Measurements from ENCODE around the gene STOX2.
A peak's percentile ranks its signal among the peaks of the same experiment; 100 is the strongest.

Gene STOX2

GRCh38 chr4:183966371-183966770, 61.3 kb downstream of the STOX2 start:
- WGBS (ENCODE audit: extremely low coverage, insufficient coverage, insufficient read length) = no CpG with 5 or more reads among the region's 8 CpGs
- H4K91ac ChIP-seq (ENCODE audit: low read depth, low read length) = no peak overlapping the region
- H3K14ac ChIP-seq (ENCODE audit: low read length) = no peak overlapping the region
- no peaks in the 10 kb centered on the region for H3K79me2 ChIP-seq (ENCODE audit: control insufficient read depth, insufficient read depth, low read length, poor library complexity)
- no peak overlapping the region for H3K23ac ChIP-seq (ENCODE audit: low read length)
- H3K79me1 ChIP-seq (ENCODE audit: low read length) = no peaks in the 10 kb centered on the region
- H3K4me3 ChIP-seq (ENCODE audit: low read depth, low read length) = no peak overlapping the region
- DNase-seq = no peak
- no peak overlapping the region for H2BK12ac ChIP-seq (ENCODE audit: low read length)
- no peak overlapping the region for H2AK5ac ChIP-seq (ENCODE audit: low read length)
- H2BK120ac ChIP-seq (ENCODE audit: insufficient read depth, low read length, poor library complexity) = no peak overlapping the region
- no peak overlapping the region for H3K9ac ChIP-seq (ENCODE audit: low read length)
- H3K18ac ChIP-seq (ENCODE audit: low read length) = no peak overlapping the region
- H2BK5ac ChIP-seq (ENCODE audit: low read depth, low read length, poor library complexity) = no peak overlapping the region
- no peaks in the 10 kb centered on the region for H3K4me1 ChIP-seq (ENCODE audit: control insufficient read depth in 1 of 2, insufficient read depth in 2 of 2, low read length in 2 of 2)
- no peak overlapping the region for H3K27ac ChIP-seq (ENCODE audit: low read depth, low read length)
- no peak overlapping the region for H3K4me2 ChIP-seq (ENCODE audit: low read length)
- H3K36me3 ChIP-seq (ENCODE audit: control insufficient read depth in 1 of 2, insufficient read depth in 2 of 2, low read length in 2 of 2) = no peaks in the 10 kb centered on the region
- H4K8ac ChIP-seq (ENCODE audit: low read depth, low read length) = no peak overlapping the region
- no peaks in the 10 kb centered on the region for H3K27me3 ChIP-seq (ENCODE audit: insufficient read depth, low read length)
- no peaks in the 10 kb centered on the region for H3K9me3 ChIP-seq (ENCODE audit: insufficient read depth, low read depth, low read length)
- no peak overlapping the region for H3K4ac ChIP-seq (ENCODE audit: low read depth, low read length)
- no peak overlapping the region for H4K12ac ChIP-seq (ENCODE audit: low read depth, low read length)
- no peak overlapping the region for H2AFZ ChIP-seq (ENCODE audit: insufficient read depth, low read length, poor library complexity)

GRCh38 chr4:183967266-183967665, 62.2 kb downstream of the STOX2 start:
- Histone ChIP-seq H3K4me1 (ENCODE audit: control insufficient read depth in 1 of 2, insufficient read depth in 2 of 2, low read length in 2 of 2) (no peaks in the 10 kb centered on the region), H4K12ac (ENCODE audit: low read depth, low read length) (no peak overlapping the region), H3K9me3 (ENCODE audit: insufficient read depth, low read depth, low read length) (no peaks in the 10 kb centered on the region), H2AFZ (ENCODE audit: insufficient read depth, low read length, poor library complexity) (no peak overlapping the region), H3K9ac (ENCODE audit: low read length) (no peak overlapping the region), H4K91ac (ENCODE audit: low read depth, low read length) (no peak overlapping the region), H3K36me3 (ENCODE audit: control insufficient read depth in 1 of 2, insufficient read depth in 2 of 2, low read length in 2 of 2) (no peaks in the 10 kb centered on the region), H4K8ac (ENCODE audit: low read depth, low read length) (no peak overlapping the region), H3K27ac (ENCODE audit: low read depth, low read length) (no peak overlapping the region), H3K4me2 (ENCODE audit: low read length) (no peak overlapping the region), H3K4me3 (ENCODE audit: low read depth, low read length) (no peak overlapping the region), H2BK12ac (ENCODE audit: low read length) (no peak overlapping the region), H3K79me2 (ENCODE audit: control insufficient read depth, insufficient read depth, low read length, poor library complexity) (no peaks in the 10 kb centered on the region), H3K27me3 (ENCODE audit: insufficient read depth, low read length) (no peaks in the 10 kb centered on the region), H2AK5ac (ENCODE audit: low read length) (no peak overlapping the region), H3K79me1 (ENCODE audit: low read length) (no peaks in the 10 kb centered on the region), H3K4ac (ENCODE audit: low read depth, low read length) (no peak overlapping the region), H2BK120ac (ENCODE audit: insufficient read depth, low read length, poor library complexity) (no peak overlapping the region), H3K18ac (ENCODE audit: low read length) (no peak overlapping the region), H3K23ac (ENCODE audit: low read length) (no peak overlapping the region), H3K14ac (ENCODE audit: low read length) (no peak overlapping the region), H2BK5ac (ENCODE audit: low read depth, low read length, poor library complexity) (no peak overlapping the region)
- WGBS (ENCODE audit: extremely low coverage, insufficient coverage, insufficient read length) = 100% methylated on average over 2 of the region's 11 CpGs
- DNase-seq = no peak

- no peak overlapping the region for H3K14ac ChIP-seq (ENCODE audit: low read length)
- no peaks in the 10 kb centered on the region for H3K27me3 ChIP-seq (ENCODE audit: insufficient read depth, low read length)
- H3K4me2 ChIP-seq (ENCODE audit: low read length) = no peak overlapping the region
- no peaks in the 10 kb centered on the region for H3K79me1 ChIP-seq (ENCODE audit: low read length)
- no peaks in the 10 kb centered on the region for H3K36me3 ChIP-seq (ENCODE audit: control insufficient read depth in 1 of 2, insufficient read depth in 2 of 2, low read length in 2 of 2)
- H2BK120ac ChIP-seq (ENCODE audit: insufficient read depth, low read length, poor library complexity) = no peak overlapping the region
- H4K8ac ChIP-seq (ENCODE audit: low read depth, low read length) = no peak overlapping the region
- H3K4me3 ChIP-seq (ENCODE audit: low read depth, low read length) = no peak overlapping the region
- H2BK12ac ChIP-seq (ENCODE audit: low read length) = no peak overlapping the region
- no peak overlapping the region for H3K18ac ChIP-seq (ENCODE audit: low read length)
- H3K9me3 ChIP-seq (ENCODE audit: insufficient read depth, low read depth, low read length) = no peaks in the 10 kb centered on the region
- H4K12ac ChIP-seq (ENCODE audit: low read depth, low read length) = no peak overlapping the region
- H3K9ac ChIP-seq (ENCODE audit: low read length) = no peak overlapping the region
- H2BK5ac ChIP-seq (ENCODE audit: low read depth, low read length, poor library complexity) = no peak overlapping the region
- H3K4me1 ChIP-seq (ENCODE audit: control insufficient read depth in 1 of 2, insufficient read depth in 2 of 2, low read length in 2 of 2) = no peaks in the 10 kb centered on the region
- H2AFZ ChIP-seq (ENCODE audit: insufficient read depth, low read length, poor library complexity) = no peak overlapping the region
- H3K4ac ChIP-seq (ENCODE audit: low read depth, low read length) = no peak overlapping the region
- H3K79me2 ChIP-seq (ENCODE audit: control insufficient read depth, insufficient read depth, low read length, poor library complexity) = no peaks in the 10 kb centered on the region
- H3K27ac ChIP-seq (ENCODE audit: low read depth, low read length) = no peak overlapping the region
- no peak overlapping the region for H2AK5ac ChIP-seq (ENCODE audit: low read length)
- DNase-seq = no peak
- H3K23ac ChIP-seq (ENCODE audit: low read length) = no peak overlapping the region
- H4K91ac ChIP-seq (ENCODE audit: low read depth, low read length) = no peak overlapping the region
- WGBS (ENCODE audit: extremely low coverage, insufficient coverage, insufficient read length) = no CpG with 5 or more reads among the region's 6 CpGs
Measured at GRCh38 chr4:183968502-183968901, 63.4 kb downstream of the STOX2 start.

DNA sequence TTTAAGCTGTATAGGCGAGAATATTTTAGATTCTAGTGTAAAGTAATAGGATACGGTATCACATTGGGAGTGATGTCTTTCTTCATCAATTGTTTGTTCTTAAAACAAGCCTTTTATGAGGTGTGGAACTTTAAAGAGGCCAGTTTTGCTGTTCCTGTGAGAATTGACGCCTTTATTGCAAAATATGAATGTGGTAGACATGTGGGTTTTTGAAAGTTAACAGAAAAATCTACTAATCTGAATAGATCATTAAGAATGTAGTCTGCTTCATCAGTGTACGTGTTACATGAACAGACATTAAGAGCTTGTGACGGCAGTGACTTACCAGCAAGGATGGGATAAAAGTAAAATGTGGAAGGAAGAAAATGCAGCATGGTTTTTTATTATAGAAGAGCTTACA, 63.8 kb downstream of the STOX2 start:
- Histone ChIP-seq H3K9me3 (ENCODE audit: insufficient read depth, low read depth, low read length) (no peaks in the 10 kb centered on the region), H4K91ac (ENCODE audit: low read depth, low read length) (no peak overlapping the region), H4K8ac (ENCODE audit: low read depth, low read length) (no peak overlapping the region), H3K18ac (ENCODE audit: low read length) (no peak overlapping the region), H3K36me3 (ENCODE audit: control insufficient read depth in 1 of 2, insufficient read depth in 2 of 2, low read length in 2 of 2) (no peaks in the 10 kb centered on the region), H3K14ac (ENCODE audit: low read length) (no peak overlapping the region), H2AK5ac (ENCODE audit: low read length) (no peak overlapping the region), H3K4me3 (ENCODE audit: low read depth, low read length) (no peak overlapping the region), H3K4me2 (ENCODE audit: low read length) (no peak overlapping the region), H3K4ac (ENCODE audit: low read depth, low read length) (no peak overlapping the region), H2BK5ac (ENCODE audit: low read depth, low read length, poor library complexity) (no peak overlapping the region), H3K9ac (ENCODE audit: low read length) (no peak overlapping the region), H3K27me3 (ENCODE audit: insufficient read depth, low read length) (no peaks in the 10 kb centered on the region), H3K79me1 (ENCODE audit: low read length) (no peaks in the 10 kb centered on the region), H3K4me1 (ENCODE audit: control insufficient read depth in 1 of 2, insufficient read depth in 2 of 2, low read length in 2 of 2) (no peaks in the 10 kb centered on the region), H3K79me2 (ENCODE audit: control insufficient read depth, insufficient read depth, low read length, poor library complexity) (no peaks in the 10 kb centered on the region), H4K12ac (ENCODE audit: low read depth, low read length) (no peak overlapping the region), H2AFZ (ENCODE audit: insufficient read depth, low read length, poor library complexity) (no peak overlapping the region), H3K27ac (ENCODE audit: low read depth, low read length) (no peak overlapping the region), H3K23ac (ENCODE audit: low read length) (no peak overlapping the region), H2BK120ac (ENCODE audit: insufficient read depth, low read length, poor library complexity) (no peak overlapping the region), H2BK12ac (ENCODE audit: low read length) (no peak overlapping the region)
- no CpG with 5 or more reads among the region's 5 CpGs for WGBS (ENCODE audit: extremely low coverage, insufficient coverage, insufficient read length)
- DNase-seq = peak; percentile 8 to 79
